ENCODE results near the gene DGKD. TPM values are rescaled to one million over a fixed set of nuclear protein-coding genes. Genes with fewer than 3 reads are reported as not detected.

Gene DGKD
- total and polyA plus RNA-seq, 10 of the 15 experiments (the other 5 are each of a cell fraction or from before 2014, with no cell fraction given), result 2.7 to 81.9 (median 27.0) TPM

GRCh38 chr2:233321166-233321565 lies 33.1 kb upstream of the DGKD start:
- H3K36me3 ChIP-seq (ENCODE audit: control insufficient read depth in 2 of 2, insufficient read depth in 2 of 2, low read length in 1 of 2), result no peaks in the 10 kb centered on the region
- no peaks in the 10 kb centered on the region for H4K20me1 ChIP-seq (ENCODE audit: control insufficient read depth, insufficient read depth)
- no peak for FAIRE-seq
- 0 out of 2 replicates have a peak, but pooled peaks cover 5% of the 10 kb centered on the region for H3K4me1 ChIP-seq (ENCODE audit: control insufficient read depth, insufficient read depth, low read length)
- ChIA-PET POLR2A (interaction anchor here (1.0 to 1.4 kb wide), 2 partner anchors 11 to 98 kb away, joined by 3 read pairs; no protein-coding TSS in a partner anchor), RAD21 (ENCODE audit: unreplicated experiment) (no interaction called here), CTCF (interaction anchor here (1.1 to 1.6 kb wide), 3 partner anchors 10 to 122 kb away, joined by 3 to 4 read pairs (median 3); no protein-coding TSS in a partner anchor), SMC1A (ENCODE audit: uncharacterized antibody, unreplicated experiment) (interaction anchor here (1.1 to 2.0 kb wide), 2 partner anchors 11 to 61 kb away, joined by 3 to 4 read pairs; no protein-coding TSS in a partner anchor)
- H3K27ac ChIP-seq (ENCODE audit: control insufficient read depth, insufficient read depth), result no peak overlapping the region
- no peak overlapping the region for H3K9ac ChIP-seq (ENCODE audit: control insufficient read depth, insufficient read depth, low read length)
- no peaks in the 10 kb centered on the region for H3K9me3 ChIP-seq (replicated peaks; ENCODE audit: control insufficient read depth, insufficient read depth, low read length)
- DNase-seq (ENCODE audit: low read depth, low spot score), result no peak
- H3K4me3 ChIP-seq, result no peak overlapping the region
- in situ Hi-C loops (cut with MboI) (no loop called here), intact Hi-C loops (cut with micrococcal nuclease; ENCODE audit: unreplicated experiment) (no loop called here)
- H3K27me3 ChIP-seq (replicated peaks in 1 of 2; ENCODE audit: control insufficient read depth in 2 of 2, insufficient read depth in 2 of 2, low read length in 1 of 2), result 0 out of 4 replicates have a peak, but pooled peaks cover 0 to 2% of the 10 kb centered on the region in 2 experiments
- no peaks in the 10 kb centered on the region for H3K79me2 ChIP-seq (ENCODE audit: control insufficient read depth, insufficient read depth, low read length)
- H2AFZ ChIP-seq (ENCODE audit: control insufficient read depth, low read depth, low read length), result no peak overlapping the region
- H3K4me2 ChIP-seq (ENCODE audit: control insufficient read depth, insufficient read depth), result no peak overlapping the region
- 94% methylated on average over 6 of the region's 6 CpGs for WGBS (ENCODE audit: insufficient coverage, insufficient replicate concordance, low lambda C conversion rate, missing lambda C conversion rate)
- BruUV-seq (replicated peaks), result no TSS peak
- ATAC-seq, result no peak
- TF ChIP-seq, protein P1, sequence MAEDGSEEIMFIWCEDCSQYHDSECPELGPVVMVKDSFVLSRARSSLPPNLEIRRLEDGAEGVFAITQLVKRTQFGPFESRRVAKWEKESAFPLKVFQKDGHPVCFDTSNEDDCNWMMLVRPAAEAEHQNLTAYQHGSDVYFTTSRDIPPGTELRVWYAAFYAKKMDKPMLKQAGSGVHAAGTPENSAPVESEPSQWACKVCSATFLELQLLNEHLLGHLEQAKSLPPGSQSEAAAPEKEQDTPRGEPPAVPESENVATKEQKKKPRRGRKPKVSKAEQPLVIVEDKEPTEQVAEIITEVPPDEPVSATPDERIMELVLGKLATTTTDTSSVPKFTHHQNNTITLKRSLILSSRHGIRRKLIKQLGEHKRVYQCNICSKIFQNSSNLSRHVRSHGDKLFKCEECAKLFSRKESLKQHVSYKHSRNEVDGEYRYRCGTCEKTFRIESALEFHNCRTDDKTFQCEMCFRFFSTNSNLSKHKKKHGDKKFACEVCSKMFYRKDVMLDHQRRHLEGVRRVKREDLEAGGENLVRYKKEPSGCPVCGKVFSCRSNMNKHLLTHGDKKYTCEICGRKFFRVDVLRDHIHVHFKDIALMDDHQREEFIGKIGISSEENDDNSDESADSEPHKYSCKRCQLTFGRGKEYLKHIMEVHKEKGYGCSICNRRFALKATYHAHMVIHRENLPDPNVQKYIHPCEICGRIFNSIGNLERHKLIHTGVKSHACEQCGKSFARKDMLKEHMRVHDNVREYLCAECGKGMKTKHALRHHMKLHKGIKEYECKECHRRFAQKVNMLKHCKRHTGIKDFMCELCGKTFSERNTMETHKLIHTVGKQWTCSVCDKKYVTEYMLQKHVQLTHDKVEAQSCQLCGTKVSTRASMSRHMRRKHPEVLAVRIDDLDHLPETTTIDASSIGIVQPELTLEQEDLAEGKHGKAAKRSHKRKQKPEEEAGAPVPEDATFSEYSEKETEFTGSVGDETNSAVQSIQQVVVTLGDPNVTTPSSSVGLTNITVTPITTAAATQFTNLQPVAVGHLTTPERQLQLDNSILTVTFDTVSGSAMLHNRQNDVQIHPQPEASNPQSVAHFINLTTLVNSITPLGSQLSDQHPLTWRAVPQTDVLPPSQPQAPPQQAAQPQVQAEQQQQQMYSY (CRISPR knock-in tag; IDR thresholded peaks at IDR 0.05), result no peak
- TF ChIP-seq ZNF687 (IDR thresholded peaks at IDR 0.05), result no peak
- TF ChIP-seq NR2C1 (IDR thresholded peaks at IDR 0.05), result no peak
- TF ChIP-seq EGR1 (IDR thresholded peaks at IDR 0.05; ENCODE audit: borderline replicate concordance in 1 of 2, low read depth in 2 of 2, low read length in 2 of 2), result no peak
- TF ChIP-seq IRF4 (IDR thresholded peaks at IDR 0.05; ENCODE audit: low read depth, low read length), result no peak
- no peak for TF ChIP-seq SMAD5 (IDR thresholded peaks at IDR 0.05; ENCODE audit: low read depth)
- TF ChIP-seq WRNIP1 (IDR thresholded peaks at IDR 0.05; ENCODE audit: borderline replicate concordance, low read depth, low read length), result no peak
- no peak for TF ChIP-seq EZH2 (IDR thresholded peaks at IDR 0.05; ENCODE audit: borderline replicate concordance, control insufficient read depth, low read depth, low read length)
- no peak for TF ChIP-seq MYC (IDR thresholded peaks at IDR 0.05; ENCODE audit: insufficient read depth, insufficient read length, insufficient replicate concordance, low read length, severe bottlenecking)
- TF ChIP-seq, protein P2, sequence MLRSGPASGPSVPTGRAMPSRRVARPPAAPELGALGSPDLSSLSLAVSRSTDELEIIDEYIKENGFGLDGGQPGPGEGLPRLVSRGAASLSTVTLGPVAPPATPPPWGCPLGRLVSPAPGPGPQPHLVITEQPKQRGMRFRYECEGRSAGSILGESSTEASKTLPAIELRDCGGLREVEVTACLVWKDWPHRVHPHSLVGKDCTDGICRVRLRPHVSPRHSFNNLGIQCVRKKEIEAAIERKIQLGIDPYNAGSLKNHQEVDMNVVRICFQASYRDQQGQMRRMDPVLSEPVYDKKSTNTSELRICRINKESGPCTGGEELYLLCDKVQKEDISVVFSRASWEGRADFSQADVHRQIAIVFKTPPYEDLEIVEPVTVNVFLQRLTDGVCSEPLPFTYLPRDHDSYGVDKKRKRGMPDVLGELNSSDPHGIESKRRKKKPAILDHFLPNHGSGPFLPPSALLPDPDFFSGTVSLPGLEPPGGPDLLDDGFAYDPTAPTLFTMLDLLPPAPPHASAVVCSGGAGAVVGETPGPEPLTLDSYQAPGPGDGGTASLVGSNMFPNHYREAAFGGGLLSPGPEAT (IDR thresholded peaks at IDR 0.05; ENCODE audit: low read depth), result no peak
- TF ChIP-seq NRF1 (conservative IDR thresholded peaks at IDR 0.05; ENCODE audit: low read depth, low read length), result no peak
- no peak for TF ChIP-seq GABPA (IDR thresholded peaks at IDR 0.05; ENCODE audit: low read depth)
- no peak for TF ChIP-seq CBX3 (IDR thresholded peaks at IDR 0.05; ENCODE audit: borderline replicate concordance, low read depth)
- TF ChIP-seq POLR2AphosphoS5 (IDR thresholded peaks at IDR 0.05; ENCODE audit: low read length), result no peak
- TF ChIP-seq HDAC6 (IDR thresholded peaks at IDR 0.05; ENCODE audit: unreplicated experiment), result no peak
